H1 (cell line): ENCODE data around the gene TMEM116.

Experiments used
- BACH1 ChIP-seq: IDR thresholded peaks from 2 replicates; pipeline ENCODE4 v1.6.1; 2012; ENCODE audit warnings: low read length, improper control_type of control experiment
- CBX5 ChIP-seq: fragments of 300-800, 300-1000 bp; sonication (generic); IDR thresholded peaks from 2 replicates; pipeline ENCODE4 v1.7.1; 2016; ENCODE audit warnings: antibody characterized with exemption, low read length, low read depth
- CEBPB ChIP-seq: IDR thresholded peaks from 2 replicates; pipeline ENCODE4 v1.6.1; 2012; ENCODE audit warnings: low read depth, low read length
- CTBP2 ChIP-seq: IDR thresholded peaks from 2 replicates; pipeline ENCODE4 v1.7.0; 2011; ENCODE audit warnings: borderline replicate concordance, mild to moderate bottlenecking, moderate library complexity, mixed read lengths, low read length; ENCODE audit not compliant: insufficient read depth, insufficient read length
- CTCF ChIP-seq, 3 experiments: IDR thresholded peaks; 1 replicate in 2 of 3; 2 replicates in 1 of 3; pipeline versions ENCODE4 v1.5.1 to v1.6.1; 2011; ENCODE audit warnings: low read length in 3 of 3, mild to moderate bottlenecking in 3 of 3, inconsistent platforms in 2 of 3, low read depth in 1 of 3, moderate library complexity in 1 of 3; ENCODE audit not compliant: insufficient read depth in 1 of 3; ENCODE audit errors: control extremely low read depth in 1 of 3
- EZH2 ChIP-seq: fragments of 200-600 bp; sonication (generic); IDR thresholded peaks from 2 replicates; pipeline ENCODE4 v1.7.1; 2012; ENCODE audit warnings: low read depth, mild to moderate bottlenecking, moderate library complexity, low read length, inconsistent platforms; ENCODE audit not compliant: severe bottlenecking
- HDAC2 ChIP-seq, 2 experiments: fragments of 300-600 bp in 1 of 2; sonication (generic) in 1 of 2; IDR thresholded peaks; 2 replicates each; pipeline ENCODE4 v1.6.1; 2011 to 2012; ENCODE audit warnings: low read depth in 2 of 2, low read length in 2 of 2, mild to moderate bottlenecking in 2 of 2, moderate library complexity in 2 of 2, borderline replicate concordance in 1 of 2, inconsistent platforms in 1 of 2
- MAFK ChIP-seq: IDR thresholded peaks from 2 replicates; pipeline ENCODE4 v1.6.1; 2012; ENCODE audit warnings: low read depth, mild to moderate bottlenecking, improper control_type of control experiment, low read length
- MAX ChIP-seq: IDR thresholded peaks from 2 replicates; pipeline ENCODE4 v1.6.1; 2012; ENCODE audit warnings: inconsistent platforms
- NRF1 ChIP-seq: IDR thresholded peaks from 2 replicates; pipeline ENCODE4 v1.6.1; 2011; ENCODE audit warnings: mild to moderate bottlenecking, low read depth, low read length, improper control_type of control experiment
- PHF8 ChIP-seq: fragments of 200-600 bp; sonication (generic); conservative IDR thresholded peaks from 2 replicates; pipeline ENCODE4 v1.7.1; 2012; ENCODE audit warnings: low read depth, mild to moderate bottlenecking, inconsistent platforms, low read length, moderate library complexity
- POLR2AphosphoS5 ChIP-seq: IDR thresholded peaks from 2 replicates; pipeline ENCODE4 v1.6.1; 2011; ENCODE audit warnings: low read depth, low read length
- TAF1 ChIP-seq: IDR thresholded peaks from 2 replicates; pipeline ENCODE4 v1.6.1; 2011; ENCODE audit warnings: mild to moderate bottlenecking, low read depth, low read length
- TF ChIP-seq, protein P1 (sequence below): IDR thresholded peaks from 2 replicates; pipeline ENCODE4 v1.6.1; 2012; ENCODE audit warnings: low read length, inconsistent platforms

GRCh38 chr12:112000820-112001219 is 12.1 kb downstream of the TMEM116 start:
- TF ChIP-seq CTCF (IDR thresholded peaks at IDR 0.05; ENCODE audit: control extremely low read depth in 1 of 3, insufficient read depth in 1 of 3, low read depth in 1 of 3, low read length in 3 of 3) (no peak), CEBPB (no peak), NRF1 (no peak), POLR2AphosphoS5 (no peak), PHF8 (no peak), HDAC2 (IDR thresholded peaks at IDR 0.05; ENCODE audit: borderline replicate concordance in 1 of 2, low read depth in 2 of 2, low read length in 2 of 2) (no peak), CBX5 (no peak), MAFK (no peak), BACH1 (no peak), MAX (no peak), CTBP2 (no peak), EZH2 (no peak), TAF1 (no peak)
- TF ChIP-seq, protein P1, sequence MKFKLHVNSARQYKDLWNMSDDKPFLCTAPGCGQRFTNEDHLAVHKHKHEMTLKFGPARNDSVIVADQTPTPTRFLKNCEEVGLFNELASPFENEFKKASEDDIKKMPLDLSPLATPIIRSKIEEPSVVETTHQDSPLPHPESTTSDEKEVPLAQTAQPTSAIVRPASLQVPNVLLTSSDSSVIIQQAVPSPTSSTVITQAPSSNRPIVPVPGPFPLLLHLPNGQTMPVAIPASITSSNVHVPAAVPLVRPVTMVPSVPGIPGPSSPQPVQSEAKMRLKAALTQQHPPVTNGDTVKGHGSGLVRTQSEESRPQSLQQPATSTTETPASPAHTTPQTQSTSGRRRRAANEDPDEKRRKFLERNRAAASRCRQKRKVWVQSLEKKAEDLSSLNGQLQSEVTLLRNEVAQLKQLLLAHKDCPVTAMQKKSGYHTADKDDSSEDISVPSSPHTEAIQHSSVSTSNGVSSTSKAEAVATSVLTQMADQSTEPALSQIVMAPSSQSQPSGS = no peak
